ENCODE measurements around the gene NFYB. TPM values are rescaled to one million over a fixed set of nuclear protein-coding genes. Genes with fewer than 3 reads are reported as not detected.
A peak's percentile ranks its signal among the peaks of the same experiment; 100 is the strongest.

Gene NFYB
- total and polyA plus RNA-seq, 9 of the 15 experiments (the other 6 are each of a cell fraction or from before 2014, with no cell fraction given) = 14.5 to 51.5 (median 32.3) TPM

DNA sequence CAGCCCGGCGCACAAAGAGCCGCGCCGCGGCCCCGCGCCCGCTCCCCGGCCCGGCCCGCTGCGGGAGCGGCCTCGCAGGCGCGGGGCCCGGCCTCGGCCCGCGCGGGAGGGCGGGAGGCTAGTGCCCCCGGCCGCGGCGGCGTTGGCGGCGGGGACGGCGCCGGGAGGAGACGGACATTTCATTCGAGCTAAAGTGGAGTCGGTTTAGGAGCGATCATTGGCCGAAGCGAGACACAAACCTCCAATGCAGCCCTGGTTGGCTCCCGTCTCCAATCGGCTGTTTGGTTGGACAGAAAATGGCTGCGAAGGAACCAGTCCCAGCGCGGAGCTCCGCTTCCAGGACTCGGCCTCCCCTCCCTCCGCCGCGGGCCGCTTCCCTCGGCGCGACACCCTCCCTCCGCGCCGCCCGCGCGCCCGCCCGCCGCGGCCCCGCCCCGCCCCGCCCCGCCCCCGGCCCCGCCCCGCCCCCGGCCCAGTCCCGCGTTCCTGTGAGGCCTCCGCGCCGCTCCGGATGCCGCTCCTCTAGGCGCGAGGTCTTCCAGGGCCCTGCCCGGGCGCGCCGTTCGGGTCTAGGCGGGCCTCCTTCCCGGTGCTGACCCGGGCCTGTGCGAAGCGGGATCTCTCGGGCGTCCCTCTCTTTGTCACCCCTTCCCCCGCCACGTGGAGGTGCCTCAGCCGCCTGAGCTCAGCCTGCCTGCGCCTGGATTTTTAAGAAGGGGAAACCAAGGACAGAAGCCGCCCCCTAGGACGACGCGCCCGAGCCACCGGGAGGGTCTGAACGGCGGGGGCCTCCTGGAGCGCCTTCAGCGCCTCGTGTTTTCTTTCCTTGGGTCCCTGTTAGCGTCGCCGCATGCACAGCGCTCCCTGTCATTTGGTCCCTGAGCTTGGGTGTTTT is at the start of gene NFYB (continued):
- TF ChIP-seq, protein P1, sequence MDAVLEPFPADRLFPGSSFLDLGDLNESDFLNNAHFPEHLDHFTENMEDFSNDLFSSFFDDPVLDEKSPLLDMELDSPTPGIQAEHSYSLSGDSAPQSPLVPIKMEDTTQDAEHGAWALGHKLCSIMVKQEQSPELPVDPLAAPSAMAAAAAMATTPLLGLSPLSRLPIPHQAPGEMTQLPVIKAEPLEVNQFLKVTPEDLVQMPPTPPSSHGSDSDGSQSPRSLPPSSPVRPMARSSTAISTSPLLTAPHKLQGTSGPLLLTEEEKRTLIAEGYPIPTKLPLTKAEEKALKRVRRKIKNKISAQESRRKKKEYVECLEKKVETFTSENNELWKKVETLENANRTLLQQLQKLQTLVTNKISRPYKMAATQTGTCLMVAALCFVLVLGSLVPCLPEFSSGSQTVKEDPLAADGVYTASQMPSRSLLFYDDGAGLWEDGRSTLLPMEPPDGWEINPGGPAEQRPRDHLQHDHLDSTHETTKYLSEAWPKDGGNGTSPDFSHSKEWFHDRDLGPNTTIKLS (IDR thresholded peaks at IDR 0.05; ENCODE audit: borderline replicate concordance, low read depth) = peak; percentile 26; the same call in 1 of the 2 replicates
- TF ChIP-seq STAG1 (CRISPR knock-in tag; IDR thresholded peaks at IDR 0.05; ENCODE audit: borderline replicate concordance) (no peak), GABPB1 (CRISPR knock-in tag; IDR thresholded peaks at IDR 0.05) (peak; percentile 52; the same call in 1 of the 2 replicates), ATF1 (CRISPR knock-in tag; IDR thresholded peaks at IDR 0.05) (no peak), ATF1 (tag; IDR thresholded peaks at IDR 0.05) (no peak), ZNF146 (CRISPR knock-in tag; IDR thresholded peaks at IDR 0.05; ENCODE audit: unreplicated experiment) (no peak), TAF1 (IDR thresholded peaks at IDR 0.05; ENCODE audit: control insufficient read depth, extremely low read depth, insufficient read depth, low read length, severe bottlenecking) (peak; percentile 82), DACH1 (IDR thresholded peaks at IDR 0.05; ENCODE audit: partially characterized antibody) (no peak), POLR3A (IDR thresholded peaks at IDR 0.05; ENCODE audit: borderline replicate concordance, extremely low read depth, insufficient read depth, insufficient read length) (no peak), ZNF316 (IDR thresholded peaks at IDR 0.05) (no peak), CHCHD3 (CRISPR knock-in tag; IDR thresholded peaks at IDR 0.05) (no peak), POU5F1 (IDR thresholded peaks at IDR 0.05; ENCODE audit: borderline replicate concordance, low read depth, low read length, partially characterized antibody) (no peak), CAMTA2 (CRISPR knock-in tag; conservative IDR thresholded peaks at IDR 0.05) (no peak), MAFG (tag; conservative IDR thresholded peaks at IDR 0.05) (no peak), ZNF445 (CRISPR knock-in tag; IDR thresholded peaks at IDR 0.05; ENCODE audit: low read depth) (no peak), LEF1 (IDR thresholded peaks at IDR 0.05) (no peak), CSDE1 (IDR thresholded peaks at IDR 0.05) (no peak), NFE2 (IDR thresholded peaks at IDR 0.05; ENCODE audit: low read depth) (no peak), CCAR2 (IDR thresholded peaks at IDR 0.05; ENCODE audit: low read depth, low read length) (no peak)
- TF ChIP-seq, protein P2, sequence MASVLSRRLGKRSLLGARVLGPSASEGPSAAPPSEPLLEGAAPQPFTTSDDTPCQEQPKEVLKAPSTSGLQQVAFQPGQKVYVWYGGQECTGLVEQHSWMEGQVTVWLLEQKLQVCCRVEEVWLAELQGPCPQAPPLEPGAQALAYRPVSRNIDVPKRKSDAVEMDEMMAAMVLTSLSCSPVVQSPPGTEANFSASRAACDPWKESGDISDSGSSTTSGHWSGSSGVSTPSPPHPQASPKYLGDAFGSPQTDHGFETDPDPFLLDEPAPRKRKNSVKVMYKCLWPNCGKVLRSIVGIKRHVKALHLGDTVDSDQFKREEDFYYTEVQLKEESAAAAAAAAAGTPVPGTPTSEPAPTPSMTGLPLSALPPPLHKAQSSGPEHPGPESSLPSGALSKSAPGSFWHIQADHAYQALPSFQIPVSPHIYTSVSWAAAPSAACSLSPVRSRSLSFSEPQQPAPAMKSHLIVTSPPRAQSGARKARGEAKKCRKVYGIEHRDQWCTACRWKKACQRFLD (CRISPR knock-in tag; IDR thresholded peaks at IDR 0.05) = no peak; the same call in 1 of the 2 replicates
- TF ChIP-seq, protein P3, sequence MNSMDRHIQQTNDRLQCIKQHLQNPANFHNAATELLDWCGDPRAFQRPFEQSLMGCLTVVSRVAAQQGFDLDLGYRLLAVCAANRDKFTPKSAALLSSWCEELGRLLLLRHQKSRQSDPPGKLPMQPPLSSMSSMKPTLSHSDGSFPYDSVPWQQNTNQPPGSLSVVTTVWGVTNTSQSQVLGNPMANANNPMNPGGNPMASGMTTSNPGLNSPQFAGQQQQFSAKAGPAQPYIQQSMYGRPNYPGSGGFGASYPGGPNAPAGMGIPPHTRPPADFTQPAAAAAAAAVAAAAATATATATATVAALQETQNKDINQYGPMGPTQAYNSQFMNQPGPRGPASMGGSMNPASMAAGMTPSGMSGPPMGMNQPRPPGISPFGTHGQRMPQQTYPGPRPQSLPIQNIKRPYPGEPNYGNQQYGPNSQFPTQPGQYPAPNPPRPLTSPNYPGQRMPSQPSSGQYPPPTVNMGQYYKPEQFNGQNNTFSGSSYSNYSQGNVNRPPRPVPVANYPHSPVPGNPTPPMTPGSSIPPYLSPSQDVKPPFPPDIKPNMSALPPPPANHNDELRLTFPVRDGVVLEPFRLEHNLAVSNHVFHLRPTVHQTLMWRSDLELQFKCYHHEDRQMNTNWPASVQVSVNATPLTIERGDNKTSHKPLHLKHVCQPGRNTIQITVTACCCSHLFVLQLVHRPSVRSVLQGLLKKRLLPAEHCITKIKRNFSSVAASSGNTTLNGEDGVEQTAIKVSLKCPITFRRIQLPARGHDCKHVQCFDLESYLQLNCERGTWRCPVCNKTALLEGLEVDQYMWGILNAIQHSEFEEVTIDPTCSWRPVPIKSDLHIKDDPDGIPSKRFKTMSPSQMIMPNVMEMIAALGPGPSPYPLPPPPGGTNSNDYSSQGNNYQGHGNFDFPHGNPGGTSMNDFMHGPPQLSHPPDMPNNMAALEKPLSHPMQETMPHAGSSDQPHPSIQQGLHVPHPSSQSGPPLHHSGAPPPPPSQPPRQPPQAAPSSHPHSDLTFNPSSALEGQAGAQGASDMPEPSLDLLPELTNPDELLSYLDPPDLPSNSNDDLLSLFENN (IDR thresholded peaks at IDR 0.05; ENCODE audit: low read depth in 2 of 2, low read length in 2 of 2) = no peak; a peak in 1 of 4 replicates
- TF ChIP-seq, protein P4, sequence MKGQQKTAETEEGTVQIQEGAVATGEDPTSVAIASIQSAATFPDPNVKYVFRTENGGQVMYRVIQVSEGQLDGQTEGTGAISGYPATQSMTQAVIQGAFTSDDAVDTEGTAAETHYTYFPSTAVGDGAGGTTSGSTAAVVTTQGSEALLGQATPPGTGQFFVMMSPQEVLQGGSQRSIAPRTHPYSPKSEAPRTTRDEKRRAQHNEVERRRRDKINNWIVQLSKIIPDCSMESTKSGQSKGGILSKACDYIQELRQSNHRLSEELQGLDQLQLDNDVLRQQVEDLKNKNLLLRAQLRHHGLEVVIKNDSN (CRISPR knock-in tag; IDR thresholded peaks at IDR 0.05) = no peak

Measured in K562 (cell line).